Muscle layer of colon (tissue), 2 donors: ENCODE results near the gene DENND1C.

Experiments used
- H3K27ac ChIP-seq: one replicate; pipeline ENCODE4 v1.7.0; 2013; ENCODE audit warnings: low read depth, mild to moderate bottlenecking, low read length, moderate library complexity
- H3K27me3 ChIP-seq, 2 donors: one replicate each; pipeline ENCODE4 v1.7.0; 2013; ENCODE audit warnings: low read length in 2 of 2, mild to moderate bottlenecking in 2 of 2; ENCODE audit not compliant: insufficient read depth in 2 of 2, control insufficient read depth in 1 of 2
- H3K36me3 ChIP-seq: one replicate; pipeline ENCODE4 v1.7.0; 2013; ENCODE audit warnings: mild to moderate bottlenecking, low read length; ENCODE audit not compliant: insufficient read depth
- H3K4me1 ChIP-seq: one replicate; pipeline ENCODE4 v1.7.0; 2013; ENCODE audit warnings: mild to moderate bottlenecking, low read length; ENCODE audit not compliant: insufficient read depth
- H3K4me3 ChIP-seq, 2 donors: one replicate each; pipeline ENCODE4 v1.7.0; 2013; ENCODE audit warnings: low read length in 2 of 2, low read depth in 1 of 2, mild to moderate bottlenecking in 1 of 2, moderate library complexity in 1 of 2
- H3K9ac ChIP-seq: one replicate; pipeline ENCODE4 v1.7.0; 2013; ENCODE audit warnings: low read length
- H3K9me3 ChIP-seq: one replicate; pipeline ENCODE4 v1.7.0; 2013; ENCODE audit warnings: mild to moderate bottlenecking, low read length
- donor health status: abdominal sarcoma.
- donor health status: Adenocarcinoma of cecum.

Gene DENND1C, protein sequence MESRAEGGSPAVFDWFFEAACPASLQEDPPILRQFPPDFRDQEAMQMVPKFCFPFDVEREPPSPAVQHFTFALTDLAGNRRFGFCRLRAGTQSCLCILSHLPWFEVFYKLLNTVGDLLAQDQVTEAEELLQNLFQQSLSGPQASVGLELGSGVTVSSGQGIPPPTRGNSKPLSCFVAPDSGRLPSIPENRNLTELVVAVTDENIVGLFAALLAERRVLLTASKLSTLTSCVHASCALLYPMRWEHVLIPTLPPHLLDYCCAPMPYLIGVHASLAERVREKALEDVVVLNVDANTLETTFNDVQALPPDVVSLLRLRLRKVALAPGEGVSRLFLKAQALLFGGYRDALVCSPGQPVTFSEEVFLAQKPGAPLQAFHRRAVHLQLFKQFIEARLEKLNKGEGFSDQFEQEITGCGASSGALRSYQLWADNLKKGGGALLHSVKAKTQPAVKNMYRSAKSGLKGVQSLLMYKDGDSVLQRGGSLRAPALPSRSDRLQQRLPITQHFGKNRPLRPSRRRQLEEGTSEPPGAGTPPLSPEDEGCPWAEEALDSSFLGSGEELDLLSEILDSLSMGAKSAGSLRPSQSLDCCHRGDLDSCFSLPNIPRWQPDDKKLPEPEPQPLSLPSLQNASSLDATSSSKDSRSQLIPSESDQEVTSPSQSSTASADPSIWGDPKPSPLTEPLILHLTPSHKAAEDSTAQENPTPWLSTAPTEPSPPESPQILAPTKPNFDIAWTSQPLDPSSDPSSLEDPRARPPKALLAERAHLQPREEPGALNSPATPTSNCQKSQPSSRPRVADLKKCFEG

DNA sequence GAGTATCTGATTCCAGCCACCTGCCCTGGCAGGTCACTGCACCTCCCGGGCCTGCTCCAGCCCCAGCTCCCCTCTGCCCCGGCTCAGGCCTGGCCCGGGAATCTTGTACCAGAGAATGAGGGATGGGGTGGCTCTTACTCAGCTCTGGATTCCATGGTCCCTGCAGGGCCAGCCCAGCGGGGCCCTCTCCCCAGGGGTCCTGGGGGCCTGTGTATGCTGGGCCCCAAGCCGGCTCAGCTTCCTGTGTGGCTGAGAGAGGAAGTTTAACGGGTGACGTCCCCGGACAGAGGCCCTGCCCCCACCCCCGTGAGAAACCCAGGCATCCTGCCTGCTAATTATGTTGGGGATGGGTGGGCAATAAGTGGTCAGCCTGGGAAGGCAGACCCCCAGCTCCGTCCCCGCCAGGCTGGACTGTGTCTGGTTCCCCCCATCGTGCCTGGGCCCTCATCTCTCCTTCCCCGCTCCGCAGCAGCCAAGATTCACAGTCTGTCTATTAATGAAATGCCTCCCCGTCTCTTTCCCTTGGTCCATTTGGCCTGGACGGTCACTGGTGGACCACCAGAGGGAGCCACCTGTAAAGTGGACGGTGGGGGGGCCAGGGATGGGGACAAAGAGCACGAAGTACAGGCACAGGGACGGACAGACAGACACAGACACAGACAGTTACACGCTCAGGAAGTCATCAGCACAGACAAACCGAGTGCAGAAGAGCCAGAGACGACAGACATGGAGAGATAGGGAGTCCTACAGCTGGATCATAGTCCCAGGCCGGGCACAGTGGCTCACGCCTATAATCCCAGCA is at the start of gene DENND1C:
Gene DENND1C (minus strand): TSS at position 247 of the 802 bp plus-strand sequence. CDS start 92 bp downstream, at position 155.
- H3K9ac ChIP-seq = no peak within 1 kb of the TSS
- no peaks in the 10 kb centered on the region for H3K4me1 ChIP-seq
- H3K4me3 ChIP-seq = no peak within 1 kb of the TSS
- H3K27ac ChIP-seq = no peak within 1 kb of the TSS
- no peaks in the 10 kb centered on the region for H3K9me3 ChIP-seq
- H3K36me3 ChIP-seq = no peaks in the 10 kb centered on the region
- peaks cover 0 to 5% of the 10 kb centered on the region in 2 donors for H3K27me3 ChIP-seq

DNA sequence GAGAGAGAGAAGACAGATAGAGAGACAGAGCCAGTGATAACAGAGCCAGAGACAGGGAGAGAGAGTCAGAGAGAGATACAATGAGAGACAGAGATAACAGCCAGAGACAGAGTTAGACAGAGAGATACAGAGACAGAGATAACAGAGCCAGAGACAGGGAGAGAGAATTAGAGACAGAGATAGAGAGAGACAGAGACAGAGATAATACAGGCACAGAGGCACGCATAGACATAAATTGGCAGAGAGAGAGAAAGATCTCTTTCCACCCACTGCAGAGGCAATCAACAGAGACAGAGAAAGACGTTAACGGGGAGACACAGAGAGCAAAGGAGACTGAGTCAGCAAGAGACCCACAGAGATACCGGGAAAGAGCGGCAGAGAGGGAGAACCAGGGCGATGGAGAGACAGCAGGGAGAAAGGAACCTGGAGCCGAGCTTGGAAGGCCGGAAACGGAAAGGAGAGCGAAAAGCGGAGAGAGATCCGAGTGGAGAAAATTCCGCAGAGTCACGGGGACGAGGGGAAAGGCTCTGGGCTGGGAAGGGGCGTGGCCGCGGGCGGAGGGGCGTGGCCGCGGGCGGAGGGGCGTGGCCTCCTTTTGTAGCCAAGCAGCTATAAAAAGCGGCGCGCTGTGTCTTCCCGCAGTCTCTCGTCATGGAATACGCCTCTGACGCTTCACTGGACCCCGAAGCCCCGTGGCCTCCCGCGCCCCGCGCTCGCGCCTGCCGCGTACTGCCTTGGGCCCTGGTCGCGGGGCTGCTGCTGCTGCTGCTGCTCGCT is 49.0 kb upstream of the DENND1C start, which contains the start of gene TNFSF9:
Gene TNFSF9 (plus strand): TSS at position 641 of the 777 bp plus-strand sequence. CDS start 11 bp downstream, at position 652.
- H3K27me3 ChIP-seq = peaks cover 12 to 29% of the 10 kb centered on the region in 2 donors
- peak within 1 kb of the TSS; percentile 57 for H3K9ac ChIP-seq
- H3K4me1 ChIP-seq = peaks cover 18% of the 10 kb centered on the region
- H3K9me3 ChIP-seq = no peaks in the 10 kb centered on the region
- H3K27ac ChIP-seq = peak within 1 kb of the TSS; percentile 42
- H3K36me3 ChIP-seq = no peaks in the 10 kb centered on the region
- H3K4me3 ChIP-seq = peak within 1 kb of the TSS; percentile 81 to 85

DNA sequence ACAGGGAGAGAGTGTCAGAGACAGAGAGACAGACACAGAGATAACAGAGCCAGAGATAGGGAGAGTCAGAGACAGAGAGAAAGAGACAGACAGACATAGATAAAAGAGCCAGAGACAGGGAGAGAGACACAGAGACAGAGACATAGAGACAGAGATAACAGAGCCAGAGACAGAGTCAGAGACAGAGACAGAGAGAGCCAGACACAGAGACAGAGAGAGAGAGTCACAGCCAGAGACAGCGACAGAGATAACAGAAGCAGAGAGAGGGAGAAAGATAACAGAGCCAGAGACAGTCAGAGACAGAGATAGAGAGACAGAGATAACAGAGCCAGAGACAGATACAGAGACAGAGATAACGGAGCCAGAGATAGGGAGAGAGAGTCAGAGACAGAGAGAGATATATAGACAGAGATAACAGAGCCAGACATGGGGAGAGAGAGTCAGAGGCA is 48.4 kb upstream of the DENND1C start:
- Histone ChIP-seq H3K27me3 (peaks cover 12 to 29% of the 10 kb centered on the region in 2 donors), H3K4me3 (peak overlapping the region in 1 of 2 donors; percentile 81), H3K9ac (peak overlapping the region; percentile 57), H3K36me3 (no peaks in the 10 kb centered on the region), H3K4me1 (peaks cover 18% of the 10 kb centered on the region), H3K27ac (peak overlapping the region; percentile 42), H3K9me3 (no peaks in the 10 kb centered on the region)

DNA sequence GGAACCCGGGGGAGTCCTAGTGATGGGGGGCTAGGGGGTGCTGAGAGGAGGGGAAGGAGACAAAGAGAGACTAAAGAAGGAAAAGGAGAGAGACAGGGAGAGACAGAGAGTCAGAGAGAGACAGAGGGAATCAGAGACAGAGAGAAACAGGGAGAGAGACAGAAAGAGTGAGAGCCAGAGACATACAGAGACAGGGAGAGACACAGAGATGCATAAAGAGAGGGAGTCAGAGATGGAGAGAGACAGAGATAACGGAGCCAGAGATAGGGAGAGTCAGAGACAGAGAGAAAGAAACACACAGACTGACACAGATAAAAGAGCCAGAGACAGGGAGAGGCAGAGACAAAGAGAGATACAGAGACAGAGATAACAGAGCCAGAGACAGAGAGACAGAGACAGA is 47.8 kb upstream of the DENND1C start:
- no peak overlapping the region for H3K4me3 ChIP-seq
- H3K27ac ChIP-seq = no peak overlapping the region
- H3K27me3 ChIP-seq = peaks cover 12 to 24% of the 10 kb centered on the region in 2 donors
- H3K36me3 ChIP-seq = no peaks in the 10 kb centered on the region
- no peaks in the 10 kb centered on the region for H3K9me3 ChIP-seq
- no peak overlapping the region for H3K9ac ChIP-seq
- H3K4me1 ChIP-seq = peaks cover 18% of the 10 kb centered on the region

DNA sequence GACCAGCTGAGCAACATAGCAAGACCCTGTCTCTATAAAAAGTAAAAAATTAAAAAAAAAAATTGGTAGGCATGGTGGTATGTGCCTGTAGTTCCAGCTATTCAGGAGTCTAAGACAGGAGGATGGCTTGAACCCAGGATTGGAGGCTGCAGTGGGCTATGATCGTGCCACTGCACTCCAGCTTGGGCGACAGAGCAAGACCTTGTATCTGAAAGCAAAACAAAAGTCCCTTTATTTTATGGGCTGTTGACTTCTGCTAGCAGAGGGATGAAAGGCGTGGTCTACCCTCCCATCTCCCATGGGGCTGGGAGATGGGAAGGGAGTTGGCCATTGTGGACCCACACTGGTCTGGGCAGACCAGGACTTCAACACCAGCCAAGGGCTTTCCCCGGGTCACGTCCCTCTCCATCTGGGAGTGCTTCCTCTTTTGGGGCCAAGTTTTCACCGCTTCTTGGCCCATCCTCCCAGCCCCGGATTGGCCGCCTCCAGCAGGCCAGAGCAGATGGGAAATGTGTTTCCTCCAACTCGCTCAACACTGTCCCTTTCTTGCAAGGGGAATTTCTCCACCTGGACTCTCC is 47.0 kb upstream of the DENND1C start:
- H3K9me3 ChIP-seq = no peaks in the 10 kb centered on the region
- H3K4me1 ChIP-seq = peaks cover 18% of the 10 kb centered on the region
- no peak overlapping the region for H3K4me3 ChIP-seq
- H3K27me3 ChIP-seq = peaks cover 12 to 20% of the 10 kb centered on the region in 2 donors
- no peaks in the 10 kb centered on the region for H3K36me3 ChIP-seq
- H3K27ac ChIP-seq = no peak overlapping the region
- no peak overlapping the region for H3K9ac ChIP-seq

DNA sequence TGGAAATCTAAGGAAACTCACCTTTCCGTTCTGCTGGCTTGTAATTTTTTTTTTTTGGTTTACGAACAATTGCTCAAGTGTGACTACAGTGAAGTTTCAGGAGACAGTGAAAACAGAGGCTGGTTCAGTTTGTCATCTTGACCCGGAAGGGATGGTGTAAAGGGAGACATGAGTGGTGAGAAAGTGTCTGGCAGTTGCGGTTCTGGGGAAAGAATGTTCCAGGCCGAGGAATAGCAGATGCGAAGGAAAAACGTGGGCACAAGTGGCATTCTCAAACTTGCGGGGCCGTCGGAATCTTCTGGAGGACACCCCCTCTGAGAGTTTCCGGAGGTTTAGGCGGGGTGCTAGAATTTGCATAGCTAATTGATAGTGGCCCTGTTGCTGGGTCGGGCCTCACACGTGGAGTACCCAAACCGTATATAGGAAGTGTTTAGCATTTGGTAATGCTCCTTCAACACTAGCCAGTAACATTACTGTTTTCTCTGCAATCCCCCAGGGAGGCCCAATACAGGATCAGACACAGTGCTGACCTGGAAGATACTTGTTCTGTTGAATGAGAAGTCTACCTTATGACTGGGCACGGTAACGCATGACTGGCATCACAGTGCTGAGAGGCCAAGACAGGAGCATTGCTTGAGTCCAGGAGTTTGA is 46.4 kb upstream of the DENND1C start:
- Histone ChIP-seq H3K4me1 (peaks cover 18% of the 10 kb centered on the region), H3K36me3 (no peaks in the 10 kb centered on the region), H3K27me3 (peaks cover 12 to 19% of the 10 kb centered on the region in 2 donors), H3K9me3 (no peaks in the 10 kb centered on the region), H3K27ac (no peak overlapping the region), H3K4me3 (no peak overlapping the region), H3K9ac (no peak overlapping the region)

DNA sequence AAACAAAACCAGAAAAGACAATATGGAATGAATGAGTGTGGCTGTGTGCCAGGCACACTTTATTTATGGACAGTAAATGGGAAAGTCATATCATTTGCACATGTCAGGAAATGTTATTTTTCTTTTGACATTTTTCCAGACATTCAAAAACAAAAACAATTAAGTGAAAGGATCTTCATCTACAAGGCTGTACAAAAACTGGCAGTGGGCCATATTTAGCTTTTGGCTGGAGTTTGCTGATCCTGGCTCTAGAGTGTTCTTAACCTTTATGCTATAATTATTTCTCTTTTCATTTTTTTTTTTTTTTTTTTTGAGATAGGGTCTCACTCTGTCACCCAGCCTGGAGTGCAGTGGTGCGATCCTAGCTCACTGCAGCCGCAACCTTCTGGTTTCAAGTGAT is 42.7 kb upstream of the DENND1C start:
- no peak overlapping the region for H3K9ac ChIP-seq
- peaks cover 4% of the 10 kb centered on the region for H3K4me1 ChIP-seq
- H3K9me3 ChIP-seq = no peaks in the 10 kb centered on the region
- H3K27me3 ChIP-seq = no peaks in the 10 kb centered on the region
- no peak overlapping the region for H3K4me3 ChIP-seq
- H3K27ac ChIP-seq = no peak overlapping the region
- H3K36me3 ChIP-seq = no peaks in the 10 kb centered on the region

DNA sequence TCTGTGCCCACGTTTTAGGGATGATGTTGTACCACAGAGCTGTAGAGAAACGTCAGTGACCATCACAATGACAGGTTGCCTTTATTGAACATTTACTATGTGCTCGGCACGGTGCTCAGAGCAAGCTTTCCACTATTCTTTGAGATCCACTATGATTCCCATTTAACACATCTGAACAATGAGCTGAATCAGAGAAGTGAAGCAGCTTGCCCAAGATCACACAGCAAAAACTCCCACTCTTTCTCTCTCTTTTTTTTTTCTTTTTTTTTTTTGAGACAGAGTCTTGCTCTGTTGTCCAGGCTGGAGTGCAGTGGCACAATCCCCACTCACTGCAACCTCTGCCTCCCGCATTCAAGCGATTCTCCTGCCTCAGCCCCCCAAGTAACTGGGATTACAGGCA is 41.1 kb upstream of the DENND1C start:
- H3K27me3 ChIP-seq = no peaks in the 10 kb centered on the region
- no peaks in the 10 kb centered on the region for H3K4me1 ChIP-seq
- no peak overlapping the region for H3K9ac ChIP-seq
- H3K27ac ChIP-seq = no peak overlapping the region
- no peak overlapping the region for H3K4me3 ChIP-seq
- H3K36me3 ChIP-seq = no peaks in the 10 kb centered on the region
- H3K9me3 ChIP-seq = no peaks in the 10 kb centered on the region

DNA sequence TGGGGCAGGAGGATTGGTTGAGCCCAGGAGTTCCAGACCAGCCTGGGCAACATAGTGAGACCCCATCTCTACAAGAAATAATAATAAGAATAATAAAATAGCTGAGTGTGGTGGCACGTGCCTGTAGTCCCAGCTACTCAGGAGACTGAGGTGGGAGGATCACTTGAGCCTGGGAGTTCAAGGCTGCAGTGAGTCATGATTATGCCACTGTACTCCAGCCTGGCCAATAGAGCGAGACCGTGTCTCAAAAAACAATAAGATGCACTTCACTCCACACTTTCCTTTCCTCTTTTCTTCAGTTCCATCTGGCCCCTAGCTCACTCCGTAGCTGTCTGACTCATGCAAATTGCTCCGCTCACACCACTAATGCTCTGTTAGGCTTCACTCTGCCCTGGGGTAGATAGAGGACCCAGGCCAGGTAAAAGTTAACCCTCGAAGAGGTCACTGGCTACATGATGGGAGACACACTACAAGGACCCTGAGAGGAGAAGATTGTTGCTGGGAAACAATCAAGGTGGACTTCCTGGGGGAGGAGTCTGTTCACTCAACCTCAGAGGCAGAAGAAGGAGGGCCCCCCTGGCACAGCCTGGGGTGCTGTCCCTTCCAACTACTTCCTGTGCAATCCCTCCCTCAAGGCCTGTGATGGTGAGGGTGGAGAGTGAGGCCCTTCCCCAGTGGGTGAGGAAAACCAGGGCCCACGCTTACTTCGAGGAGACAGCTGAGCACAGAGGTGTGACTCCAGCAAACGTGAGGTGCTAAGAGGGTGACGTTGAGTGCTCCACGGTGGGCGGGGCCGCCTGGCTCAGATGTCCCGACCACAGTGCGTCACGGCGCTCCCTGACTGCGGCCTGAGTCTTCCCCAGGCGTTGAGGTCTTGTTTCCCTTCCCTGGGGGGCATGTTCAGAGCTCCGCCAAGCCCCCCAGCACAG is 40.4 kb upstream of the DENND1C start:
- no peaks in the 10 kb centered on the region for H3K36me3 ChIP-seq
- H3K9me3 ChIP-seq = no peaks in the 10 kb centered on the region
- no peak overlapping the region for H3K4me3 ChIP-seq
- no peak overlapping the region for H3K9ac ChIP-seq
- H3K4me1 ChIP-seq = peaks cover 4% of the 10 kb centered on the region
- H3K27me3 ChIP-seq = no peaks in the 10 kb centered on the region
- no peak overlapping the region for H3K27ac ChIP-seq
